CD14-positive monocyte (primary cell): ENCODE results near the gene GIPC3. TPM values are rescaled to one million over a fixed set of nuclear protein-coding genes. Genes with fewer than 3 reads are reported as not detected.

Experiments
- DNase-seq, 3 donors: peaks; one replicate each; pipeline ENCODE4 v3.0.0-alpha.2; 2011 to 2022
- H2AFZ ChIP-seq: 2 replicates; pipeline ENCODE4 v1.6.0; 2012; ENCODE audit warnings: mild to moderate bottlenecking, low read depth, low read length, inconsistent platforms; ENCODE audit not compliant: insufficient read depth, poor library complexity, severe bottlenecking
- H3K27ac ChIP-seq, 2 donors: 1 replicate in 1 of 2; 2 replicates in 1 of 2; pipeline ENCODE4 v1.5.1; 2012 to 2013; ENCODE audit warnings: low read length in 2 of 2, control low read depth in 1 of 2, inconsistent platforms in 1 of 2, low read depth in 1 of 2, mild to moderate bottlenecking in 1 of 2
- H3K27me3 ChIP-seq, 2 donors: one replicate each; pipeline versions ENCODE4 v1.6.0 to v1.6.1; 2011 to 2013; ENCODE audit warnings: low read length in 2 of 2; ENCODE audit not compliant: control insufficient read depth in 2 of 2, insufficient read depth in 2 of 2
- H3K36me3 ChIP-seq, 2 donors: replicated peaks in 1 of 2; 1 replicate in 1 of 2; 2 replicates in 1 of 2; pipeline versions ENCODE4 v1.5.1 to v1.6.1; 2012 to 2013; ENCODE audit warnings: low read length in 2 of 2, control low read depth in 1 of 2, inconsistent platforms in 1 of 2, mild to moderate bottlenecking in 1 of 2; ENCODE audit not compliant: insufficient read depth in 2 of 2, control insufficient read depth in 1 of 2
- H3K4me1 ChIP-seq, 2 donors: 1 replicate in 1 of 2; 2 replicates in 1 of 2; pipeline versions ENCODE4 v1.5.1 to v1.6.1; 2012 to 2013; ENCODE audit warnings: low read length in 2 of 2, control low read depth in 1 of 2, inconsistent platforms in 1 of 2, mild to moderate bottlenecking in 1 of 2, moderate library complexity in 1 of 2; ENCODE audit not compliant: insufficient read depth in 2 of 2, control insufficient read depth in 1 of 2
- H3K4me2 ChIP-seq: replicated peaks from 2 replicates; pipeline ENCODE3; 2012; ENCODE audit warnings: low read length, moderate library complexity, mild to moderate bottlenecking; ENCODE audit not compliant: poor library complexity, severe bottlenecking; ENCODE audit errors: extremely low read depth
- H3K4me3 ChIP-seq, 3 experiments: fragments of 200-600 bp in 1 of 3; sonication (generic) in 1 of 3; replicated peaks in 1 of 3; 1 replicate in 2 of 3; 2 replicates in 1 of 3; pipeline ENCODE4 v1.5.1; 2011 to 2013; ENCODE audit warnings: low read length in 3 of 3, mild to moderate bottlenecking in 3 of 3, control low read depth in 2 of 3, low read depth in 2 of 3, inconsistent platforms in 1 of 3, moderate library complexity in 1 of 3
- H3K79me2 ChIP-seq: 2 replicates; pipeline ENCODE4 v1.6.0; 2012; ENCODE audit warnings: mild to moderate bottlenecking, control low read depth, inconsistent platforms, low read length, moderate library complexity; ENCODE audit not compliant: insufficient read depth
- H3K9ac ChIP-seq: 2 replicates; pipeline ENCODE4 v1.6.0; 2017; ENCODE audit warnings: low read length, mild to moderate bottlenecking; ENCODE audit not compliant: insufficient read depth, poor library complexity, severe bottlenecking
- H3K9me3 ChIP-seq, 2 donors: replicated peaks in 1 of 2; 1 replicate in 1 of 2; 2 replicates in 1 of 2; pipeline versions ENCODE4 v1.5.1 to v1.6.1; 2012 to 2013; ENCODE audit warnings: low read length in 2 of 2, control low read depth in 1 of 2; ENCODE audit not compliant: control insufficient read depth in 1 of 2, insufficient read depth in 1 of 2
- H4K20me1 ChIP-seq: 2 replicates; pipeline ENCODE4 v1.6.0; 2012; ENCODE audit warnings: mild to moderate bottlenecking, low read length, control low read depth, moderate library complexity; ENCODE audit not compliant: insufficient read depth
- H3K27ac Mint-ChIP-seq, 7 donors: one replicate each; pipeline ENCODE4 v1.8.0; 2020; ENCODE audit warnings: mild to moderate bottlenecking in 7 of 7, mixed read lengths in 7 of 7, moderate library complexity in 6 of 7, inconsistent platforms in 2 of 7
- H3K27me3 Mint-ChIP-seq, 3 donors: one replicate each; pipeline ENCODE4 v1.8.0; 2021 to 2022; ENCODE audit warnings: low read depth in 3 of 3, mild to moderate bottlenecking in 3 of 3, mixed read lengths in 3 of 3, moderate library complexity in 3 of 3, inconsistent platforms in 1 of 3
- H3K36me3 Mint-ChIP-seq, 2 donors: one replicate each; pipeline ENCODE4 v1.8.0; 2020; ENCODE audit warnings: mixed read lengths in 2 of 2, inconsistent platforms in 1 of 2, mild to moderate bottlenecking in 1 of 2
- H3K4me1 Mint-ChIP-seq: one replicate; pipeline ENCODE4 v1.8.0; 2020; ENCODE audit warnings: mild to moderate bottlenecking, mixed read lengths
- H3K4me3 Mint-ChIP-seq, 2 donors: one replicate each; pipeline ENCODE4 v1.8.0; 2020; ENCODE audit warnings: mild to moderate bottlenecking in 2 of 2, mixed read lengths in 2 of 2, moderate library complexity in 1 of 2
- H3K9me3 Mint-ChIP-seq, 7 donors: one replicate each; pipeline ENCODE4 v1.8.0; 2020 to 2022; ENCODE audit warnings: mixed read lengths in 7 of 7, mild to moderate bottlenecking in 6 of 7, moderate library complexity in 6 of 7, inconsistent platforms in 2 of 7
- WGBS: methylation state at CpG from one replicate; pipeline ENCODE4 v1.1.5; 2013; ENCODE audit warnings: missing lambda C conversion rate; ENCODE audit not compliant: insufficient coverage; 5-methylcytosine and 5-hydroxymethylcytosine counted together
- intact Hi-C, 2 donors: fragments of 100-400 bp; cut with micrococcal nuclease; formaldehyde crosslinking; loops; one replicate each; pipeline versions ENCODE4 v1.15.0 to v1.15.1; 2023
- polyA plus RNA-seq, 3 donors: library from polyadenylated mRNA; depleted of rRNA in 1 of 3; unstranded in 2 of 3; stranded (reverse) in 1 of 3; fragments of 300-500 nt in 2 of 3; fragments of >200 nt in 1 of 3; fragmentation: Illumina TruSeq in 2 of 3; gene quantifications; 1 replicate in 2 of 3; 2 replicates in 1 of 3; pipeline ENCODE4 v1.2.3, GENCODE V29; 2012 to 2021
- TF ChIP-seq, protein P1 (sequence below): fragments of 200-600 bp; IDR thresholded peaks from one replicate; pipeline ENCODE4 v1.8.0; 2022; ENCODE audit warnings: antibody characterized with exemption, mild to moderate bottlenecking

The GIPC3 gene
- polyA plus RNA-seq, 3 donors = 0.03 TPM; not detected in 2

GRCh38 chr19:3632739-3633558, 47.7 kb downstream of the GIPC3 start:
- Histone ChIP-seq H3K36me3 (peaks cover 39% of the 10 kb centered on the region in 2 donors), H3K27ac (no peak overlapping the region)

GRCh38 chr19:3633559-3633988, 48.3 kb downstream of the GIPC3 start:
- Mint-ChIP-seq H3K4me3 (no peak overlapping the region), H3K27me3 (peaks cover 0 to 2% (median 2%) of the 10 kb centered on the region in 3 donors), H3K9me3 (no peaks in the 10 kb centered on the region), H3K27ac (peak overlapping the region in 1 of 7 donors; percentile 64), H3K4me1 (no peaks in the 10 kb centered on the region), H3K36me3 (peaks cover 24 to 58% of the 10 kb centered on the region in 2 donors)
- TF ChIP-seq, protein P1, sequence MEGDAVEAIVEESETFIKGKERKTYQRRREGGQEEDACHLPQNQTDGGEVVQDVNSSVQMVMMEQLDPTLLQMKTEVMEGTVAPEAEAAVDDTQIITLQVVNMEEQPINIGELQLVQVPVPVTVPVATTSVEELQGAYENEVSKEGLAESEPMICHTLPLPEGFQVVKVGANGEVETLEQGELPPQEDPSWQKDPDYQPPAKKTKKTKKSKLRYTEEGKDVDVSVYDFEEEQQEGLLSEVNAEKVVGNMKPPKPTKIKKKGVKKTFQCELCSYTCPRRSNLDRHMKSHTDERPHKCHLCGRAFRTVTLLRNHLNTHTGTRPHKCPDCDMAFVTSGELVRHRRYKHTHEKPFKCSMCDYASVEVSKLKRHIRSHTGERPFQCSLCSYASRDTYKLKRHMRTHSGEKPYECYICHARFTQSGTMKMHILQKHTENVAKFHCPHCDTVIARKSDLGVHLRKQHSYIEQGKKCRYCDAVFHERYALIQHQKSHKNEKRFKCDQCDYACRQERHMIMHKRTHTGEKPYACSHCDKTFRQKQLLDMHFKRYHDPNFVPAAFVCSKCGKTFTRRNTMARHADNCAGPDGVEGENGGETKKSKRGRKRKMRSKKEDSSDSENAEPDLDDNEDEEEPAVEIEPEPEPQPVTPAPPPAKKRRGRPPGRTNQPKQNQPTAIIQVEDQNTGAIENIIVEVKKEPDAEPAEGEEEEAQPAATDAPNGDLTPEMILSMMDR = no peak
- Histone ChIP-seq H3K4me2 (no peak overlapping the region), H3K9me3 (no peaks in the 10 kb centered on the region), H3K36me3 (peaks cover 45 to 46% of the 10 kb centered on the region in 2 donors), H4K20me1 (no peaks in the 10 kb centered on the region), H3K4me1 (no peaks in the 10 kb centered on the region), H3K27ac (no peak overlapping the region), H3K27me3 (no peaks in the 10 kb centered on the region), H2AFZ (no peak overlapping the region), H3K9ac (no peak overlapping the region), H3K79me2 (no peaks in the 10 kb centered on the region), H3K4me3 (no peak overlapping the region)
- DNase-seq = no peak
- intact Hi-C loops = no loop called here
- 97% methylated on average over 11 of the region's 22 CpGs for WGBS

More at GRCh38 chr19:3632739-3633558, 47.7 kb downstream of the GIPC3 start:
- Mint-ChIP-seq H3K27ac (peak overlapping the region in 2 of 7 donors; percentile 64 to 73), H3K4me1 (no peaks in the 10 kb centered on the region), H3K27me3 (peaks cover 0 to 2% (median 2%) of the 10 kb centered on the region in 3 donors), H3K36me3 (peaks cover 21 to 55% of the 10 kb centered on the region in 2 donors), H3K9me3 (no peaks in the 10 kb centered on the region), H3K4me3 (no peak overlapping the region)
- Histone ChIP-seq H3K4me3 (no peak overlapping the region), H4K20me1 (no peaks in the 10 kb centered on the region), H3K4me1 (no peaks in the 10 kb centered on the region), H2AFZ (no peak overlapping the region), H3K27me3 (no peaks in the 10 kb centered on the region), H3K9ac (no peak overlapping the region), H3K9me3 (no peaks in the 10 kb centered on the region), H3K4me2 (no peak overlapping the region), H3K79me2 (no peaks in the 10 kb centered on the region)
- TF ChIP-seq, protein P1 = no peak
- intact Hi-C loops = no loop called here
- WGBS = 96% methylated on average over 40 of the region's 50 CpGs
- DNase-seq = no peak
